OCI-LY3 (cell line): ENCODE measurements around the gene OPN1MW3.
"Not testable (repeated sequence)": the region's sequence is repeated elsewhere in the genome, so short reads cannot be mapped to it uniquely, and the experiment has no call there.

Experiments used
- EZH2phosphoT487 ChIP-seq: fragments of 200-600 bp; shearing (Covaris generic); IDR thresholded peaks from 2 replicates; pipeline ENCODE4 v1.6.1; 2018; ENCODE audit warnings: antibody characterized with exemption, mixed run types, low read depth
- TF ChIP-seq, protein P1 (sequence below): fragments of 200-600, 300-600 bp; sonication (generic); IDR thresholded peaks from 2 replicates; pipeline ENCODE4 v1.5.1; 2014; ENCODE audit warnings: antibody characterized with exemption, low read length, low read depth

DNA sequence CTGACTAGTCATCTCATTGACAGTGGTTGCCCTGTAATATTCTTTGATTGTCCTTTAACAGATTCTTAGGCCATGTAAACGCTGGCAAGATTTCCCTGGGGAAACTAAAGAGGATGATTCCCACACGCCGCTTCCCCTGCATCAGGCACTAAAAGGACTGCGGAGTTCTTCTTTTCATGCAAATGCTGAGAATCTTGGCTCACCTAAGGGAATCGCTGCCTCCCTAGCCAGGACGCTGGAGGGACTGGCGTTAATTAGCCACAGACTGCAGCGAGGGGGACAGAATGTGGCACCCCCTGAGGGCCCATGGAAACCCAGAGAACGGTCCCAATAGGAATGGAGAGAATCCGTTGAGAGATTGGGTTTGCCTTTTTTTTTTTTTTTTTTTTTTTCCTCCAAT is 29.0 kb downstream of the OPN1MW3 start:
- TF ChIP-seq, protein P1, sequence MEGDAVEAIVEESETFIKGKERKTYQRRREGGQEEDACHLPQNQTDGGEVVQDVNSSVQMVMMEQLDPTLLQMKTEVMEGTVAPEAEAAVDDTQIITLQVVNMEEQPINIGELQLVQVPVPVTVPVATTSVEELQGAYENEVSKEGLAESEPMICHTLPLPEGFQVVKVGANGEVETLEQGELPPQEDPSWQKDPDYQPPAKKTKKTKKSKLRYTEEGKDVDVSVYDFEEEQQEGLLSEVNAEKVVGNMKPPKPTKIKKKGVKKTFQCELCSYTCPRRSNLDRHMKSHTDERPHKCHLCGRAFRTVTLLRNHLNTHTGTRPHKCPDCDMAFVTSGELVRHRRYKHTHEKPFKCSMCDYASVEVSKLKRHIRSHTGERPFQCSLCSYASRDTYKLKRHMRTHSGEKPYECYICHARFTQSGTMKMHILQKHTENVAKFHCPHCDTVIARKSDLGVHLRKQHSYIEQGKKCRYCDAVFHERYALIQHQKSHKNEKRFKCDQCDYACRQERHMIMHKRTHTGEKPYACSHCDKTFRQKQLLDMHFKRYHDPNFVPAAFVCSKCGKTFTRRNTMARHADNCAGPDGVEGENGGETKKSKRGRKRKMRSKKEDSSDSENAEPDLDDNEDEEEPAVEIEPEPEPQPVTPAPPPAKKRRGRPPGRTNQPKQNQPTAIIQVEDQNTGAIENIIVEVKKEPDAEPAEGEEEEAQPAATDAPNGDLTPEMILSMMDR, result not testable (repeated sequence)
- not testable (repeated sequence) for TF ChIP-seq EZH2phosphoT487
